K562 (cell line): Measurements from ENCODE around the gene AKAP6. TPM values are rescaled to one million over a fixed set of nuclear protein-coding genes. Genes with fewer than 3 reads are reported as not detected.

Source experiments
- ATAC-seq: fragments of 200-7000 bp; cut with Tn5 transposase; 3 replicates; pipeline ENCODE4 v1.9.1; 2020; ENCODE audit warnings: moderate library complexity
- BruUV-seq: library from RNA; stranded (reverse); fragments of 400-500 nt; replicated peaks from 2 replicates; lab custom pipeline; 2021; lab: Mats Ljungman, UMichigan
- CTCF ChIA-PET: fragments of 300-600 bp; formaldehyde crosslinking; extraction: SDS; loops from one replicate; lab custom pipeline; 2021; ENCODE audit warnings: low intra/inter-chr PET ratio; lab: Yijun Ruan, JAX
- POLR2A ChIA-PET: fragments of 300-600, 350-650 bp; sonication (Branson Sonifier 250); formaldehyde crosslinking; extraction: SDS; loops from one replicate; lab custom pipeline; 2021; ENCODE audit warnings: antibody characterized with exemption, inconsistent platforms; lab: Yijun Ruan, JAX
- DNase-seq, 4 experiments: peaks; one replicate each; pipeline versions ENCODE4 v3.0.0 to v3.0.0-alpha.2; 2011 to 2018; ENCODE audit warnings: low spot score in 3 of 4, mixed read lengths in 3 of 4; ENCODE audit errors: extremely low read depth in 1 of 4
- FAIRE-seq: peaks from 2 replicates; lab custom pipeline; 2011; peaks lifted over from hg19 to GRCh38; lab: Jason Lieb, UNC
- H2AFZ ChIP-seq: 2 replicates; pipeline ENCODE4 v1.6.0; 2011; ENCODE audit warnings: low read depth, low read length, control low read depth, inconsistent platforms
- H3K27ac ChIP-seq: fragments of 200-600 bp; 3 replicates; pipeline ENCODE4 v1.8.0; 2011; ENCODE audit warnings: low read depth, mild to moderate bottlenecking, control low read depth, inconsistent platforms, low read length, moderate library complexity, mixed read lengths; ENCODE audit errors: extremely low read depth
- H3K27me3 ChIP-seq, 2 experiments: fragments of 300-600 bp in 1 of 2; 2 replicates in 1 of 2; 3 replicates in 1 of 2; pipeline versions ENCODE4 v1.6.0 to v1.8.0; 2011; ENCODE audit warnings: inconsistent platforms in 2 of 2, low read length in 2 of 2, mild to moderate bottlenecking in 1 of 2, mixed read lengths in 1 of 2, moderate library complexity in 1 of 2; ENCODE audit not compliant: control insufficient read depth in 2 of 2, insufficient read depth in 2 of 2
- H3K36me3 ChIP-seq: fragments of 300-600 bp; 3 replicates; pipeline ENCODE4 v1.8.0; 2011; ENCODE audit warnings: mild to moderate bottlenecking, low read length, inconsistent platforms; ENCODE audit not compliant: control insufficient read depth, insufficient read depth
- H3K4me1 ChIP-seq, 2 experiments: fragments of 200-600 bp in 1 of 2; replicated peaks in 1 of 2; 2 replicates in 1 of 2; 3 replicates in 1 of 2; pipeline versions ENCODE4 v1.5.1 to v1.8.0; 2011; ENCODE audit warnings: inconsistent platforms in 2 of 2, low read length in 2 of 2, mild to moderate bottlenecking in 1 of 2, mixed read lengths in 1 of 2, moderate library complexity in 1 of 2; ENCODE audit not compliant: control insufficient read depth in 2 of 2, insufficient read depth in 2 of 2
- H3K4me2 ChIP-seq: 2 replicates; pipeline ENCODE4 v1.6.1; 2011; ENCODE audit warnings: low read length, control low read depth, inconsistent platforms, mixed read lengths; ENCODE audit not compliant: insufficient read depth
- H3K4me3 ChIP-seq: fragments of 200-600 bp; sonication (generic), shearing (Covaris generic); 2 replicates; pipeline ENCODE4 v1.5.1; 2016; ENCODE audit warnings: control low read depth, inconsistent platforms
- H3K79me2 ChIP-seq: fragments of 200-600 bp; 3 replicates; pipeline ENCODE4 v1.8.0; 2011; ENCODE audit warnings: low read length, inconsistent platforms; ENCODE audit not compliant: control insufficient read depth, insufficient read depth
- H3K9ac ChIP-seq, 2 experiments: 2 replicates each; pipeline versions ENCODE4 v1.6.0 to v1.6.1; 2011; ENCODE audit warnings: low read depth in 2 of 2, low read length in 2 of 2, control low read depth in 1 of 2, inconsistent platforms in 1 of 2, mild to moderate bottlenecking in 1 of 2, mixed read lengths in 1 of 2; ENCODE audit not compliant: insufficient read depth in 1 of 2
- H3K9me1 ChIP-seq: one replicate; pipeline ENCODE4 v1.6.0; 2011; ENCODE audit warnings: inconsistent platforms, mild to moderate bottlenecking, low read length, moderate library complexity; ENCODE audit not compliant: control insufficient read depth, insufficient read depth
- H3K9me3 ChIP-seq: replicated peaks from 2 replicates; pipeline ENCODE4 v1.5.1; 2011; ENCODE audit warnings: low read depth, low read length, inconsistent platforms; ENCODE audit not compliant: control insufficient read depth, insufficient read depth
- H4K20me1 ChIP-seq: replicated peaks from 2 replicates; pipeline ENCODE4 v1.6.1; 2011; ENCODE audit warnings: low read length, inconsistent platforms, mixed read lengths; ENCODE audit not compliant: control insufficient read depth, insufficient read depth
- CEBPB ChIP-seq: fragments of 450-650 bp; IDR thresholded peaks from 2 replicates; pipeline ENCODE4 v1.6.1; 2016; ENCODE audit warnings: missing genetic modification characterization, missing compliant biosample characterization
- CEBPG ChIP-seq, 3 experiments: fragments of 200-800 bp in 1 of 3; sonication (Bioruptor generic) in 1 of 3; sonication (generic) in 1 of 3; formaldehyde crosslinking in 1 of 3; IDR thresholded peaks in 2 of 3; conservative IDR thresholded peaks in 1 of 3; 2 replicates each; pipeline versions ENCODE4 v1.6.1 to v1.8.0; 2016 to 2022; ENCODE audit warnings: missing compliant biosample characterization in 2 of 3, missing genetic modification characterization in 2 of 3, mild to moderate bottlenecking in 1 of 3, missing genetic modification reagents in 1 of 3
- JUN ChIP-seq, 2 experiments: sonication (generic) in 1 of 2; formaldehyde crosslinking in 1 of 2; IDR thresholded peaks; 2 replicates each; pipeline versions ENCODE4 v1.6.1 to v1.8.0; 2012 to 2022; ENCODE audit warnings: borderline replicate concordance in 2 of 2, mild to moderate bottlenecking in 2 of 2, improper control_type of control experiment in 1 of 2, low read depth in 1 of 2, low read length in 1 of 2, missing genetic modification reagents in 1 of 2
- MAZ ChIP-seq, 2 experiments: fragments of 450-650 bp in 1 of 2; sonication (generic) in 1 of 2; formaldehyde crosslinking; IDR thresholded peaks in 1 of 2; conservative IDR thresholded peaks in 1 of 2; 2 replicates each; pipeline versions ENCODE4 v1.4.0 to v1.5.0; 2020; ENCODE audit warnings: mild to moderate bottlenecking in 1 of 2, missing genetic modification reagents in 1 of 2
- PYGO2 ChIP-seq: fragments of 450-650 bp; IDR thresholded peaks from 2 replicates; pipeline ENCODE4 v1.6.1; 2016; ENCODE audit warnings: mild to moderate bottlenecking, missing genetic modification characterization, moderate library complexity, missing compliant biosample characterization
- RBM22 ChIP-seq: fragments of 200-400 bp; formaldehyde crosslinking; IDR thresholded peaks from 2 replicates; pipeline ENCODE4 v1.6.1; 2018; ENCODE audit warnings: low read length, low read depth; ENCODE audit not compliant: poor library complexity, severe bottlenecking
- RHOXF2B ChIP-seq: fragments of 250-450 bp; sonication (Bioruptor Pico); conservative IDR thresholded peaks from 2 replicates; pipeline ENCODE4 v1.5.1; 2021
- SRSF3 ChIP-seq: fragments of 200-400 bp; formaldehyde crosslinking; IDR thresholded peaks from 2 replicates; pipeline ENCODE4 v1.6.1; 2016; ENCODE audit warnings: mild to moderate bottlenecking, low read length, moderate library complexity; ENCODE audit not compliant: insufficient read depth
- TRIM24 ChIP-seq, 2 experiments: fragments of 450-650 bp; IDR thresholded peaks; 2 replicates each; pipeline ENCODE4 v1.6.1; 2016
- U2AF2 ChIP-seq: fragments of 200-400 bp; formaldehyde crosslinking; optimal IDR thresholded peaks from 2 replicates; pipeline ENCODE3; 2017; ENCODE audit warnings: low read depth, mild to moderate bottlenecking, low read length
- ZNF134 ChIP-seq: fragments of 250-450 bp; sonication (Bioruptor Pico); conservative IDR thresholded peaks from 2 replicates; pipeline ENCODE4 v1.4.0; 2020
- ZNF23 ChIP-seq: fragments of 250-450 bp; sonication (Bioruptor Pico); IDR thresholded peaks from 2 replicates; pipeline ENCODE4 v1.4.0; 2020; ENCODE audit warnings: mild to moderate bottlenecking
- ZNF354B ChIP-seq: fragments of 250-450 bp; sonication (Bioruptor Pico); IDR thresholded peaks from 2 replicates; pipeline ENCODE4 v1.4.0; 2020
- WGBS: fragments of 100-300 bp; shearing (Covaris generic); methylation state at CpG from one replicate; pipeline ENCODE4 v1.1.6; 2016; ENCODE audit warnings: low coverage, mixed read lengths; ENCODE audit not compliant: insufficient coverage; ENCODE audit errors: missing lambda C conversion rate; 5-methylcytosine and 5-hydroxymethylcytosine counted together
- in situ Hi-C: fragments of 300-500 bp; cut with MboI; formaldehyde crosslinking; loops from 4 replicates; pipeline ENCODE4 v1.15.0; 2018; ENCODE audit warnings: inconsistent platforms, mixed read lengths
- intact Hi-C: fragments of 100-400 bp; cut with micrococcal nuclease; formaldehyde crosslinking; loops from 2 replicates; pipeline ENCODE4 v1.14.2; 2022
- polyA plus RNA-seq, 8 experiments: library from polyadenylated mRNA; depleted of rRNA in 4 of 8; stranded (reverse) in 5 of 8; unstranded in 3 of 8; fragments of >200 nt; fragmentation: Nextera tagmentation in 2 of 8; fragmentation: Illumina TruSeq in 1 of 8; extraction: Ambion mirVana in 2 of 8; extraction: Trizol in 1 of 8; gene quantifications; 2 replicates each; pipeline versions ENCODE4 v1.2.1 to v1.2.3, GENCODE V29; 2011 to 2014; ENCODE audit warnings: inconsistent platforms in 1 of 8, missing spikeins in 1 of 8
- total RNA-seq, 7 experiments: library from RNA; depleted of rRNA in 6 of 7; stranded (reverse); fragments of >200 nt in 6 of 7; fragmentation: Illumina TruSeq in 2 of 7; extraction: Trizol in 2 of 7; gene quantifications; 2 replicates each; pipeline versions ENCODE4 v1.2.1 to v1.2.3, GENCODE V29; 2011 to 2021; ENCODE audit warnings: low replicate concordance in 1 of 7
- TF ChIP-seq, protein P1 (sequence below), 2 experiments: fragments of 450-650 bp in 1 of 2; sonication (generic) in 1 of 2; formaldehyde crosslinking in 1 of 2; IDR thresholded peaks in 1 of 2; conservative IDR thresholded peaks in 1 of 2; 2 replicates each; pipeline versions ENCODE4 v1.6.1 to v1.8.1; 2016 to 2023; ENCODE audit warnings: mild to moderate bottlenecking in 2 of 2, moderate library complexity in 2 of 2, inconsistent platforms in 1 of 2, missing genetic modification reagents in 1 of 2
- TF ChIP-seq, protein P2 (sequence below): fragments of 200-400 bp; formaldehyde crosslinking; IDR thresholded peaks from 2 replicates; pipeline ENCODE4 v1.6.1; 2017; ENCODE audit warnings: mild to moderate bottlenecking, low read depth, low read length, moderate library complexity
- TF ChIP-seq, protein P3 (sequence below): fragments of 200-800 bp; sonication (Bioruptor generic); IDR thresholded peaks from 2 replicates; pipeline ENCODE4 v1.6.1; 2017; ENCODE audit warnings: missing genetic modification characterization, missing compliant biosample characterization

AKAP6 gene
- total and polyA plus RNA-seq, 9 of the 15 experiments (the other 6 are each of a cell fraction or from before 2014, with no cell fraction given), result 0.03 to 1.7 (median 0.48) TPM

DNA sequence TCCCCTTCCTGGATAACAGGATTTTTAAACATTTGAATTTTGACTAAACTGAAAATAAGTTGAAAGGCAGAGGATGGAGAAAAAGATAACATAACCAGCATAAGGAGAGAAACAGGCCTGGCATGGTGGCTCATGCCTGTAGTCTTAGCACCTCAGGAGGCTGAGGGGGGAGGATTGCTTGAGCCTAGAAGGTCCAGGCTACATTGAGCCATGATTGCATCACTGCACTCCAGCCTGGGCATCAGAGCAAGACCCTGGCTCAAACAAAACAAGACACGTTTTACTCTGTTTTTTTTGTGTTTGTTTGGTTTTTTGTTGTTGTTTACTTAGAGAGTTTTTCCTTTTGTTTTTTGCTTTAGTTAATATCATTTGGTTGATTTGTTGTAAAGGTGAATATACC is 8.7 kb downstream of the AKAP6 start:
- intact Hi-C loops (loop anchor here (10.0 kb wide), 1 partner anchor 47 kb away; no protein-coding TSS in a partner anchor), in situ Hi-C loops (no loop called here)
- DNase-seq (no peak), ATAC-seq (no peak), FAIRE-seq (no peak)
- Histone ChIP-seq H3K4me2 (no peak overlapping the region), H3K27me3 (no peaks in the 10 kb centered on the region), H3K9me3 (no peaks in the 10 kb centered on the region), H3K4me3 (no peak overlapping the region), H2AFZ (peak overlapping the region; percentile 68; the same call in 1 of the 2 replicates), H3K9ac (no peak overlapping the region), H3K27ac (no peak overlapping the region; the same call in 2 of the 3 replicates), H4K20me1 (no peaks in the 10 kb centered on the region), H3K9me1 (no peaks in the 10 kb centered on the region), H3K36me3 (no peaks in the 10 kb centered on the region), H3K79me2 (no peaks in the 10 kb centered on the region), H3K4me1 (peaks cover 0 to 17% of the 10 kb centered on the region in 2 experiments; a peak in 2 of 5 replicates)
- ChIA-PET CTCF (no interaction called here), POLR2A (no interaction called here)
- WGBS, result 75% methylated on average over 1 of the region's 1 CpG
- no TSS peak for BruUV-seq
- TF ChIP-seq MAZ (CRISPR knock-in tag; conservative IDR thresholded peaks at IDR 0.05 in 1 of 2, IDR thresholded peaks at IDR 0.05 in 1 of 2) (no peak), ZNF354B (CRISPR knock-in tag) (no peak), ZNF23 (no peak), RBM22 (no peak), ZNF134 (CRISPR knock-in tag) (no peak), CEBPB (tag) (peak; percentile 53), U2AF2 (no peak), JUN (IDR thresholded peaks at IDR 0.05; ENCODE audit: borderline replicate concordance, low read depth, low read length) (no peak), JUN (CRISPR knock-in tag; IDR thresholded peaks at IDR 0.05; ENCODE audit: borderline replicate concordance) (no peak), PYGO2 (tag) (no peak), TRIM24 (IDR thresholded peaks at IDR 0.05) (peak; percentile 51 to 56; a peak in 2 of 4 replicates), CEBPG (CRISPR knock-in tag; IDR thresholded peaks at IDR 0.05) (no peak), CEBPG (tag; conservative IDR thresholded peaks at IDR 0.05 in 1 of 2, IDR thresholded peaks at IDR 0.05 in 1 of 2) (peak; percentile 30 to 44; a peak in 2 of 4 replicates), SRSF3 (no peak), RHOXF2B (no peak)
- TF ChIP-seq, protein P1, sequence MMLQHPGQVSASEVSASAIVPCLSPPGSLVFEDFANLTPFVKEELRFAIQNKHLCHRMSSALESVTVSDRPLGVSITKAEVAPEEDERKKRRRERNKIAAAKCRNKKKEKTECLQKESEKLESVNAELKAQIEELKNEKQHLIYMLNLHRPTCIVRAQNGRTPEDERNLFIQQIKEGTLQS (IDR thresholded peaks at IDR 0.05), result peak; percentile 74
- TF ChIP-seq, protein P1 (CRISPR knock-in tag; conservative IDR thresholded peaks at IDR 0.05), result no peak
- TF ChIP-seq, protein P2, sequence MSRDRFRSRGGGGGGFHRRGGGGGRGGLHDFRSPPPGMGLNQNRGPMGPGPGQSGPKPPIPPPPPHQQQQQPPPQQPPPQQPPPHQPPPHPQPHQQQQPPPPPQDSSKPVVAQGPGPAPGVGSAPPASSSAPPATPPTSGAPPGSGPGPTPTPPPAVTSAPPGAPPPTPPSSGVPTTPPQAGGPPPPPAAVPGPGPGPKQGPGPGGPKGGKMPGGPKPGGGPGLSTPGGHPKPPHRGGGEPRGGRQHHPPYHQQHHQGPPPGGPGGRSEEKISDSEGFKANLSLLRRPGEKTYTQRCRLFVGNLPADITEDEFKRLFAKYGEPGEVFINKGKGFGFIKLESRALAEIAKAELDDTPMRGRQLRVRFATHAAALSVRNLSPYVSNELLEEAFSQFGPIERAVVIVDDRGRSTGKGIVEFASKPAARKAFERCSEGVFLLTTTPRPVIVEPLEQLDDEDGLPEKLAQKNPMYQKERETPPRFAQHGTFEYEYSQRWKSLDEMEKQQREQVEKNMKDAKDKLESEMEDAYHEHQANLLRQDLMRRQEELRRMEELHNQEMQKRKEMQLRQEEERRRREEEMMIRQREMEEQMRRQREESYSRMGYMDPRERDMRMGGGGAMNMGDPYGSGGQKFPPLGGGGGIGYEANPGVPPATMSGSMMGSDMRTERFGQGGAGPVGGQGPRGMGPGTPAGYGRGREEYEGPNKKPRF, result no peak
- TF ChIP-seq, protein P3, sequence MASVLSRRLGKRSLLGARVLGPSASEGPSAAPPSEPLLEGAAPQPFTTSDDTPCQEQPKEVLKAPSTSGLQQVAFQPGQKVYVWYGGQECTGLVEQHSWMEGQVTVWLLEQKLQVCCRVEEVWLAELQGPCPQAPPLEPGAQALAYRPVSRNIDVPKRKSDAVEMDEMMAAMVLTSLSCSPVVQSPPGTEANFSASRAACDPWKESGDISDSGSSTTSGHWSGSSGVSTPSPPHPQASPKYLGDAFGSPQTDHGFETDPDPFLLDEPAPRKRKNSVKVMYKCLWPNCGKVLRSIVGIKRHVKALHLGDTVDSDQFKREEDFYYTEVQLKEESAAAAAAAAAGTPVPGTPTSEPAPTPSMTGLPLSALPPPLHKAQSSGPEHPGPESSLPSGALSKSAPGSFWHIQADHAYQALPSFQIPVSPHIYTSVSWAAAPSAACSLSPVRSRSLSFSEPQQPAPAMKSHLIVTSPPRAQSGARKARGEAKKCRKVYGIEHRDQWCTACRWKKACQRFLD (CRISPR knock-in tag), result no peak
